Daoy (cell line): ENCODE measurements around the gene NHERF2. TPM values are rescaled to one million over a fixed set of nuclear protein-coding genes. Genes with fewer than 3 reads are reported as not detected.

ENCODE experiments used
- DNase-seq: peaks from one replicate; pipeline ENCODE4 v3.0.0-alpha.2; 2015; ENCODE audit warnings: low read depth
- total RNA-seq: library from RNA; depleted of rRNA; stranded (reverse); fragments of >200 nt; shearing (Covaris generic); gene quantifications from 2 replicates; pipeline ENCODE4 v1.2.3, GENCODE V29; 2014; rRNA removed

The NHERF2 gene
- total RNA-seq = 38.1 and 41.8 TPM in 2 replicates

GRCh38 chr16:2026461-2027023 lies at the start of gene NHERF2:
Gene NHERF2, plus strand, starts transcription at chr16:2026902. Its CDS starts 104 bp downstream, at chr16:2027006.
- DNase-seq = peak; percentile 41

GRCh38 chr16:1976951-1977874 lies 49.5 kb upstream of the NHERF2 start:
- no peak for DNase-seq

DNA sequence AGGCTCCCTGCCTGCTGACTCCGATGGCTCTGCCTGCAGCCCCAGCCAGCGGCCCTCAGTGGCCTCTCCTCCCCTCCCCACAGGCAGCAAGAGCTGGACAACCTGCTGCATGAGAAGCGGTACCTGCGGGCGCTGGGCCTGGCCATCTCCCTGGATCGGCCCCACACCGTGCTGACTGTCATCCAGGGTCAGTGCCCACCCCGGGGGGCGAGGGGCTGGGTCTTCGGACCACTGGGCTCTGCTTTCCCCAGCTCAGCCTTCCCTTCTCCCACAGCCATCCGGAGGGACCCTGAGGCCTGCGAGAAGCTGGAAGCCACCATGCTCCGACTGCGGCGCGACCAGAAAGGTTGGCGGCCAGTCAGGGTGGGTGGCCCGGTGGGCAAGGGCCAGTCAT lies 48.8 kb upstream of the NHERF2 start:
- DNase-seq = no peak

DNA sequence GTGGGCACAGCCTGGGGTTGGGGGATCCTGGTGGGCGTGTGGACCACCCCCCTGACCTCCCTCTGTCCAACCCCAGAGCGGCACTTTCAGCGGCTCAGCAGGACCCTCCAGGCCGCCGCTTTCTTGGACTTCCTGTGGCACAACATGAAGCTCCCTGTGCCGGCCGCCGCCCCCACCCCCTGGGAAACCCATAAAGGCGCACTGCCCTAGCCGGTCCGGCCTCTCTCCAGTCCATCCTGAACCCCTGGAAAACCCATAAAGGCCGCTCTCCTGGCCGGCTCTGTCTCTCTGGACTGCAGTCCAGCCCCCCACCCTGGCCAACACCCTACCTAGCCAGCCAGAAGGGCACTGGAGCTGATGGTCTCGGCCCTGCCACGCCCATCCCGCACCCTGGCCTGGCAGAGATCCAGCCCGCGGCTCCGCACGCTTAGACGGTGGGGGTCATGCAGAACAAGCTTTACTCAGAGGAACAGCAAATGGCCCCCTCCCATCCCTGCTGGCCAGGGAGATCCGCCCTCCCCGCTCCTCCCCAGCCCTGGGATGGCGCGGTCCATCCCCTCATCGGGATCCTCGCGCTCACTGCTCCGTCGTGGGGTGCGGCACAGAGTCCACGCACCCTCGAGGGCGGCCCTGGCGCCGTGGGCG lies 48.1 kb upstream of the NHERF2 start:
- no peak for DNase-seq

DNA sequence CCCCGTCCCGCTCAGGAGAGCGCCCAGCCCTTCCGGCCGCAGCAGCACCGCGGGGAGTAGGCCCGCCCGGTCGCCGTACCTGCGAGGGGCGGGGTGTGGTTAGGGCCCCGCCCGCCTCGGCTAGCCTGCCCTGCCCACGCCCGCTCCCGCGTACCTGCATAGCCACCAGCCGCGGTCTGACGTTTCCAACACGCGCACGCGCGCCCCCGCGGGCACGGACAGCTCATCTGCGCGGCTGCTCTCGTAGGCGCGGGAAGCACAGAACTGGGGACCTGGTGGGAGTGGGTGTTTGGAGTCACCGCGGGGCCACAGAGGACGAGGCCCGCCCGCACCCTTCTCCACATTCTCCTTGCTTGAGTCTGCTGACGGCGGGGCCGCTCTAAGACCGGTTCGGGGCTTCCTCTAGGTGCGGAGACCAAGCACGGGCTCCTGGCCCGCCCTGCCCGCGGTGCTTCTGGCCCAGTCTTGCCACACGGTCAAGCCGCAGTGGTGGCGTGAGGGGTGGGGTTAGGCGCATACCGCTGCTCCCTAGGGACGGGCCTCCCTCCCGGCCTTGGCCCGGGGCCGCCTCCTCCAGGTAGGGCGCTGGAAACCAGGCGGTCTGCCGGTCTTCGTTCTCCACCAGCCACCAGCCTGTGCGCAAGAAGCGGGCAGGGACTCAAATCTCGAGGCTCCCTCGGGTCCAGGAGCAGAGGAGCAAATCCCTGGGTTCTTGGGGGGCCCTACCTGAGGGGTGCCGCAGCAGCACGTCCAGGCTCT lies 47.3 kb upstream of the NHERF2 start:
- no peak for DNase-seq

GRCh38 chr16:1980030-1980769 lies 46.5 kb upstream of the NHERF2 start:
- no peak for DNase-seq

GRCh38 chr16:1980770-1981087 lies 46.0 kb upstream of the NHERF2 start:
- no peak for DNase-seq

DNA sequence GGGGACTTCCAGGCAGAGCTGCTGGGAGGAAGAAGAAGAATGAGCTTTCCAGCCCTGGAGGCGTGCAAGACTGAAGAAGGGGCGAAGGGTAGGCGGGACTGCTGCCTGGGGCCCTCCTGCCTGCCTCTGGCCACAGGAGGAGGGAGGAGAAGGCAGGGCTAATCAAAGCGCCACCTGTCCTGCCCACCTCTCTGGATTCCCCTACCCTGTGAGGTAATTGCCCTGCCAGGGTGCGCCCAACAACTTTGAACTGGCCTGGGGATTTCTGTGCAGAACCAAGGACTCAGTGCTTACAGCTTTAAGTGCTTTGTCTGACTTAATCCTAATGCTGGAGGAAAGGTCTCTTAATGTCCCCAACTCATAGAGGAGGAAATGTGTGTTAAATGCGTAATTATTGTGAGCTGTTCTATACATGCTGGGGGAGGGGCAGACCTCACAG lies 45.3 kb upstream of the NHERF2 start, which contains the start of gene NOXO1:
TSS of gene NOXO1 (minus strand) at position 72 of the 439 bp plus-strand sequence. CDS start 290 bp downstream, outside the sequence.
- DNase-seq = no peak

GRCh38 chr16:1982013-1982433 lies 44.7 kb upstream of the NHERF2 start:
- DNase-seq = no peak

DNA sequence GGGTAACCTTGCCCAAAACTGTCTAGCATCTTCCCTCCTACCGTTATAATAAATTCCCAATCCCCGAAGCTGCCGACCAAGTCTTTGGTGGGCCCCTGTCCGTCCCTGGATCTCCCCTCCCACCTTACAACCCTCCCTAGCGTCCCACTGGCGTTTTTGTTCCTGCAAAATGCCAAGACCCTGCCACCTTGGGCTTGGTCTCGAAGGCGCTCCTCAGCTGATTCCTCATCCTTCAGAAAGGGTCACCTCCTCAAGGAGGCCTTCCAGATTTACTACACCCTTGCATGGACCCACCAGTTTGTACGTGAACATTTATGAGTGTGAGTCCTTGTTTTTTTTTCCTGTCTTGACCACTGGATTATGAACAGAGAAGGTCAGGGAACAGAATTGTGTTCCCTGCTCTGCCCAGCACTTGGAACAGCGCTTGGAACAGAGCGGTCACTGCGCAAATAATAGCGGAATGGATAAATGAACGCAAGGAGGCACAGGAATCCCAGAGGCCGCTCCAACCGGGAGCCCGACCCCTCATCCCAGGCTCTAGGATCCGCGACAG lies 43.6 kb upstream of the NHERF2 start:
- no peak for DNase-seq

GRCh38 chr16:1983544-1984346 lies 43.0 kb upstream of the NHERF2 start, which contains the start of gene GFER:
Gene GFER, plus strand, starts transcription at chr16:1984193. Its CDS starts 26 bp downstream, at chr16:1984219.
- peak; percentile 94 for DNase-seq

DNA sequence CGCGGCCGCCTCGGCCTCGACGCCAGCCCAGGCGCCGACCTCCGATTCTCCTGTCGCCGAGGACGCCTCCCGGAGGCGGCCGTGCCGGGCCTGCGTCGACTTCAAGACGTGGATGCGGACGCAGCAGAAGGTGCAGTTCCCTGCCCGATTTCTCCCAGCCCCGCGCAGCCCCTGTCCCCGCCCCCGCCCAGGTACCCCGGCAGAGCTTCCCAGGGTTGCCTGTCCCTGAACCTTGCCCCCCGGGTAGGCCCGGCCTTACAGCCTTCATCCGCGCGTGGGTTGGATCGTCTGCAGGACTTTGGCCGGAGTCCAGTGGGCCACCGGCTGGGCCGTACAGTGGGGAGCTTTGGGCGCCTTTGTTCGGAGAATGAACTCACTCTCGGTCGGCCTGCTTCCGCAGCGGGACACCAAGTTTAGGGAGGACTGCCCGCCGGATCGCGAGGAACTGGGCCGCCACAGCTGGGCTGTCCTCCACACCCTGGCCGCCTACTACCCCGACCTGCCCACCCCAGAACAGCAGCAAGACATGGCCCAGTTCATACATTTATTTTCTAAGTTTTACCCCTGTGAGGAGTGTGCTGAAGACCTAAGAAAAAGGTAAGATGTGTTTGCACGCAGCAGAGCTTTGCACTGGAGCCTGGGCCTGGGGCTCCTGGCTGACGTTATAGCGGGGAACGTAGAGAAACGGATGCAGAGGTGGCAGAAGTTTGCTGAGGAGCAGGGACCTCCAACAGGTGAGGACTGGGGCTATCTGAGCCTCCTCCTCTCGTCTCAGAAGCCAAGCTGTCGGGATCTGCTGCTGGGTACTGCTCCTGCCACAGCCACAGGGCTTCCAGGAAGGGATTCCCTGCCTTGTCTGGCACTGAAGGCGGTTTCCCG lies 42.1 kb upstream of the NHERF2 start:
- DNase-seq = no peak

DNA sequence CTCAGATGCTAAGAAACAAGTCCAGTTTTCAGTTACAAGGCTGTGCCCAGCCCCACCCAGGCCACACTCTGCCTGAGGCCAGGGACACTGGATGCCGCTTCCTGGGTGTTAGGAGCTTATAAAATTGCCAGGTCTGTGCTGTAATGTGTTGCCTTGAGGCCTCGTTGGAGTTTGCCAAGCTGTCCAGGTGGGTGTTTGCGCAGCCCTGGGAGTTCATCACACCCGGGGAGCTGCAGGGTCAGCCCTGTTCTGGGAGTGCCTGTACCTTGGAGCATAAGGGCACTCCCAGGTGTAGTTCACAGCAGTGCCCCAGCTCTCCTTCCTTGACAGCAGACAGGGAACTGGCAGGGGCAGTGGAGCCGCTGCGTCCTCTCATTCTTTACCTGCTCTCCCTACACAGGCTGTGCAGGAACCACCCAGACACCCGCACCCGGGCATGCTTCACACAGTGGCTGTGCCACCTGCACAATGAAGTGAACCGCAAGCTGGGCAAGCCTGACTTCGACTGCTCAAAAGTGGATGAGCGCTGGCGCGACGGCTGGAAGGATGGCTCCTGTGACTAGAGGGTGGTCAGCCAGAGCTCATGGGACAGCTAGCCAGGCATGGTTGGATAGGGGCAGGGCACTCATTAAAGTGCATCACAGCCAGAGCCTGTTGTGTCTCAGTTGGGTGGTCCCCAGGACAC lies 41.1 kb upstream of the NHERF2 start:
- no peak for DNase-seq

DNA sequence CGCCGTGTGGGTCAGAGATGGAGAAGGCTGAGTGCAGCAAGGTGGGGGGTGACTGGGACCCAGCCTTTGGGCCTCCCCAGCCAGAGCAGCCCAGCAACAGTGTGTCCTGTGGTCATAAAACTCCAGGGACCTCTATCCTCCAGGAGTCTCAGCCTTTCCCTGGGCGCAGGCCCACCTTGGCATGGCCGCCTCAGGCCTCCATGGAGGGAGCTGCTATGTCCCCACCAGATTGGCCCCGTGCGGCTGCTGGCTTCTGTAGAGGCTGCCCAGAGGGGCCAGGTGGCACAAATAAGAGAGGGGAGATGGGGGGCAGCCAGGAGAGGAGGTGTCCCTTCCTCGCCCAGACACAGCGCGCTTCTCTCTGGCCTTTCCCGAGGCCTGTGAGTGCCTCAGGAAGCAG lies 39.5 kb upstream of the NHERF2 start:
- no peak for DNase-seq

DNA sequence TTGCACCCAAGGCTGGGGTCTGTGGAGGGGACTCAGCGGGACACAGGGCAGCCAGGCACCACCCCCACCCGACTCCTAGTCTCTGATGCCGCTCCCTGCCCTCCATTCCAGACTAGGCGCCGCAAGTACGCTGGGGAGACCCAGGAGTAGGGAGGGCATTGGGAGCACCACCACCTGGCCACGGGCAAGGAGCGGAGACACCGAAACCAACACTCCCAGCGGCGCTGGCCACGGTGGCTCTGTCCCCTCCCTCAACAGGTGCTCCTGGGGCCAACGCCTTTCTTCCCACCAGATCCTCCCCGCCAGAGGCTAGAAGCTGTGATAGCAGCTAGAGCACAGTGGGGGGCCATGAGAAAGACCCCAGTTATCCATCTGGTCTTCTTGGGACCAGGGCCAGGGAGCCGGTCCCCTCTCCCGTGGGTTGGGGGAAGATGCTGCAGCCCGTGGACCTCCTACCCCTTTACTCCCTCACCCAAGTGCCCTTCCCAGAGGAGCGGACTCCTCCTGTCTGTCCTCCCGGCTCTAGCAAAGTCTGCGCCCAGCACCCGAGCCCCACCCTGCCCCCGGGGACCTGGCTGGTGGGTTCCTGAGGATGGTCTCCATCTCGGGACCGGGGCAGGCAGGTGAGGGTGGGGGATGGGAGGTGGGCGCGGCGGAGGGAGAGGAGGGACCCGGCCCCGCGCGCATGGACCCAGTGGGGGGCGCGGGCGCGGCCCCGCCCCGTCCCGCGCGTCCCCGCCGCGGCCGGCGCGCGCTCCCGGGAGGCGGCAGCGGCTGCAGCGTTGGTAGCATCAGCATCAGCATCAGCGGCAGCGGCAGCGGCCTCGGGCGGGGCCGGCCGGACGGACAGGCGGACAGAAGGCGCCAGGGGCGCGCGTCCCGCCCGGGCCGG lies 37.2 kb upstream of the NHERF2 start, which contains the start of gene SYNGR3:
TSS of gene SYNGR3 (plus strand) at position 762 of the 892 bp plus-strand sequence. CDS start 133 bp downstream, outside the sequence.
- peak; percentile 39 for DNase-seq

GRCh38 chr16:1990101-1990350 lies 36.7 kb upstream of the NHERF2 start:
- DNase-seq = no peak
